Activated T-helper 9 cell treated with anti-CD3 and anti-CD28 coated beads, Interleukin-2, amount 50 U/mL, for 16 hours (primary cell): Measurements from ENCODE around the gene ATF4.

Experiments
- DNase-seq: peaks from one replicate; pipeline ENCODE4 v3.0.0-alpha.2; 2020; ENCODE audit warnings: low read depth

The ATF4 gene, protein sequence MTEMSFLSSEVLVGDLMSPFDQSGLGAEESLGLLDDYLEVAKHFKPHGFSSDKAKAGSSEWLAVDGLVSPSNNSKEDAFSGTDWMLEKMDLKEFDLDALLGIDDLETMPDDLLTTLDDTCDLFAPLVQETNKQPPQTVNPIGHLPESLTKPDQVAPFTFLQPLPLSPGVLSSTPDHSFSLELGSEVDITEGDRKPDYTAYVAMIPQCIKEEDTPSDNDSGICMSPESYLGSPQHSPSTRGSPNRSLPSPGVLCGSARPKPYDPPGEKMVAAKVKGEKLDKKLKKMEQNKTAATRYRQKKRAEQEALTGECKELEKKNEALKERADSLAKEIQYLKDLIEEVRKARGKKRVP

GRCh38 chr22:39520226-39521105 lies at the start of gene ATF4:
Gene ATF4, plus strand, starts transcription at chr22:39520562. Its CDS starts 884 bp downstream, at chr22:39521446.
- peak; percentile 86 for DNase-seq

DNA sequence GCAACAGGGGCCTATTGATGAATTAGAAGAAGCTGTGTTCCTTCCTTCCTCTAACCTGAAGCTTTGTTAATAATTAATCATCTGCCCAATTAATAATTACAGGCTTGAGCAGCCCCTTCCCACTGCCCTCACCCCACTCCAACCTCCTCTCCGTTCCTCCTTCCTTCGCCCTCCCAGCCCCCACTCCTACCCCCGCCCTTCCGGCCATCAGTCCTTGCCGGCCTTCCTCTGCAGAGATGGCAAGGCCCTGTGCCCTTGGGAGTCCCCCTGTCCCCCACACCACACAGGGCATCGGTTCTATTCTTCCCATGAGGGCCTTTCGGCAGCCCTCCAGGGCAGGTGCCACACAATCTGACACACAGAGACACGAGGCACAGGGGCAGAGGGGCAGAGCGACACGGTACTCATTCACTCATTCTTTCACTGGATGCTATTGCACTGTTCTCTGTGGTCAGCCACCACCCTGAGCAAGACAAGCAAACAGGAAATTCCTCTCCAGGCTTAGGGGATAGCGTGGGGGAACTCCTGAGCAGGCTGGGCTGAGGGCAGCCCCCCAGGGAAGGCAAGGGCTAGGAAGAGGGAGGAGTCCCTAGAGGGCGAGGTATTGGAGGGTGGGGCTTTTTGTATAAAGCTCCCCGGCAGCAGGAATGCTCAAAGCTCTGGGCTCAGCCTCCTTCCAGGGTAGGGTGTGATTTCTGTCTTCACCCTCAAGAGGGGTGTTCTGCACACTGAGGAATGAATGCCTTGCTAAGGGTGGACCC lies 48.8 kb upstream of the ATF4 start:
- DNase-seq, result no peak

DNA sequence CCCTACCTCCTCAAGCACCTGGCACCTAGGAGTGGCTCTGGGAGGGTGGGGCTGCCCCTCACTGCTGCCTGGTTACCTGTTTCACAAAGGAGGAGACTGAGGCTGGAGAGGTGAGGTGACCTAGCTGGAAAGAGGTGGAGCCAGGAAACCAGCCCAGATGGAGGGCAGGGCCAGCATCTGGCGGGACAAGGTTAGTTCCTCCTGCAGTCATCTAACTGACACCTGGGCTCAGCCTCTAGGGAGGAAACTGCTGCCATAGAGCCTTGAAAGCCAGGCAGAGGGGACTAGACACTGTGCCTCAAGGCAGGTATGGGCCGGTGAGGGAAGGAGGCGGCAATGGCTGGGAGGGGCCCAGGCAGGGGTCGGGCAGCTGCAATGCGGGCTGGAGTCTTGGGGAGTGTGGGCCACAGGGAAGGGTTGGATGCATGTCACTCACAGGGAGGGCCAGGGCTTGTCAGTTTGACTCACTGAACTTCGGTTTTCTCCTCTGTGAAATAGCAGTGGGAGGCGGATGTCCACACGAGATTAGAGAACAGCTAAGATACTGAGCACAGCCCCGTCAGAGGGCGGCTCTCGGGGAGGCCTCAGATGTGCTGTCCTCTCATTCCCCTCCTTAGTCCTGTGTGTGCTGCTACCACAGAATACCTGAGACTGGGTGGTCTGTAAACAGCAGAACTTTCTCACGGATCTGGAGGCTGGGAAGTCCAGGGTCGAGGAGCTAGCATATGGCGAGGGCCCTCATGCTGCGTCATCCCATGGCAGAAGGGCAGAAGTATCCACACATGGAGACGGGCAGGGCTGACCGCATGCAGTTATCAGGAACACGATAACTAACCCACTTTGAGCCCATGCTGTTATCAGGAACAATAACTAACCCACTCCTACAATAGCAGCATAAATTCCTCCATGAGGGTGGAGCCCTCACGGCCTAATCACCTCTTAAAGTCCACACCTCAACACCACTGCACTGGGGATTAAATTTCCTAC lies 47.5 kb upstream of the ATF4 start:
- DNase-seq, result no peak

DNA sequence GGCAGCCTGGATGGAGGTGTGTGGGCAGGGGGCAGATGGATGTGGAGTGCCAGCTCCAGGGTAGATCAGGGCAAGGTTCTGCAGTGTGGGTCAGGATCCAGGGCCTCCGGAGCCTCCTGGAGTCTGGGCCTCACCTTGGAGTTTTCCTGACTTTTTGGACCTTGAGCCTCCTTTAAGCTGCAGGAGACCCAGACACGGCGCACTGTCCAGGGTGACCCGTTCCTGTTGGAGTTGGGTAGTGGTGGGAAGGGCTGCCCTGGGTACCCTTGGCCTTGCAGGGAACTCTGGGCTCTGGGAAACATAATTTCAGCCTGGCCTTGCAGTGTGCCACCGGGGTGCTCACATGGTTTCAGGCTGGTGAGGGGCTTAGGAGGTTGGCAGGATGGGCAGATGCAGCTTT lies 46.5 kb upstream of the ATF4 start:
- DNase-seq, result no peak

GRCh38 chr22:39474351-39475111 lies 45.8 kb upstream of the ATF4 start:
- no peak for DNase-seq

GRCh38 chr22:39475337-39475736 lies 45.0 kb upstream of the ATF4 start:
- no peak for DNase-seq

- no peak for DNase-seq
Measured at GRCh38 chr22:39475902-39476301, 44.5 kb upstream of the ATF4 start.

DNA sequence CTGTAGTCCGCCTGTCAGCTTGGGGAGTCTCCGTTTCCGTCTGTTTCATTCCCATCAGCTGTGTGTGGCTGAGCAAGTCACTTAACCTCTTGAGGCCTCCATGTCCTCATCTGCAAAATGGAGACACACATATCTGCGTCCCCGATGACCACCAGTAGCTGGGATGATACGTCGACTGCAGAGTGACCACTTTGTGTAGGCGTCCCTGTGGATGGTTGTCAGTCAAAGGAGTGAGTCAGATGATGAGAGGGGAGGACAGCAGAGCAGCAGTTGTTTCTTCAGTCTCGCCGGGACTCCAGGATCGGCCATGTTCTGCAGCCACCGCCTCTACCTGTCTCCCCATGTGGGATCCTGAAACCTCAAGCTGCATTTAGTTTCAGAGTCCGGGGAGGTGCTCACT lies 43.7 kb upstream of the ATF4 start:
- no peak for DNase-seq

GRCh38 chr22:39477542-39477941 lies 42.8 kb upstream of the ATF4 start:
- no peak for DNase-seq

- DNase-seq, result no peak
Measured at GRCh38 chr22:39478441-39478850, 41.9 kb upstream of the ATF4 start.

GRCh38 chr22:39479254-39479653 lies 41.1 kb upstream of the ATF4 start:
- DNase-seq, result no peak

DNA sequence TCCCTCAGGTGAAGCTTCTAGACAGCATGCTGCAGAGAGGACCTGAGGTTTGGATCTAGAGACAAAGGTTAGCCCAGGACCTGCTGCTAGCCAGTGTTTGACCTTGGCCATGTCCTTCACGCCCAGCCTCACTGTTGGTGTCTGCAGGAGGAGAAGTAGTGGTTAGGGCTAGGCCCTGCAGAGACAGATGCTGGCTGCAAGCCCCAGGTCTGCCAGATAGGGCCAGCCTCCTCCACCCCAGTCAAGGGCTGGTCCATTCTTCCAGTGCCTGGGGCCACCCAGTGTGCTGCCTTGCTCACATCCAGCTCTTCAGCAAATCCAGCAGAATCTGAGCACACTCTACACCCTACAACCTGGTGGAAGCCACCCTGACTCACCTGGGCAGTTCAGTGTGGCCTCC lies 39.8 kb upstream of the ATF4 start:
- DNase-seq, result no peak

GRCh38 chr22:39481054-39481453 lies 39.3 kb upstream of the ATF4 start:
- DNase-seq, result no peak

- DNase-seq, result no peak
Measured at GRCh38 chr22:39481595-39481994, 38.8 kb upstream of the ATF4 start.

- DNase-seq, result no peak
Measured at GRCh38 chr22:39482768-39483167, 37.6 kb upstream of the ATF4 start.

GRCh38 chr22:39486951-39487825 lies 33.2 kb upstream of the ATF4 start:
- DNase-seq, result no peak

DNA sequence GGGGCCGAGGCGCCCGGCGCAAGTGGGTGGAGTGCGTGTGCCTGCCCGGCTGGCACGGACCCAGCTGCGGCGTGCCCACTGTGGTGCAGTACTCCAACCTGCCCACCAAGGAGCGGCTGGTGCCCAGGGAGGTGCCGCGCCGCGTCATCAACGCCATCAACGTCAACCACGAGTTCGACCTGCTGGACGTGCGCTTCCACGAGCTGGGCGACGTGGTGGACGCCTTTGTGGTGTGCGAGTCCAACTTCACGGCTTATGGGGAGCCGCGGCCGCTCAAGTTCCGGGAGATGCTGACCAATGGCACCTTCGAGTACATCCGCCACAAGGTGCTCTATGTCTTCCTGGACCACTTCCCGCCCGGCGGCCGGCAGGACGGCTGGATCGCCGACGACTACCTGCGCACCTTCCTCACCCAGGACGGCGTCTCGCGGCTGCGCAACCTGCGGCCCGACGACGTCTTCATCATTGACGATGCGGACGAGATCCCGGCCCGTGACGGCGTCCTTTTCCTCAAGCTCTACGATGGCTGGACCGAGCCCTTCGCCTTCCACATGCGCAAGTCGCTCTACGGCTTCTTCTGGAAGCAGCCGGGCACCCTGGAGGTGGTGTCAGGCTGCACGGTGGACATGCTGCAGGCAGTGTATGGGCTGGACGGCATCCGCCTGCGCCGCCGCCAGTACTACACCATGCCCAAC lies 32.4 kb upstream of the ATF4 start:
- DNase-seq, result no peak

GRCh38 chr22:39488563-39489083 lies 31.7 kb upstream of the ATF4 start:
- DNase-seq, result no peak
